ENCODE results near the gene B3GAT2.
A peak's percentile ranks its signal among the peaks of the same experiment; 100 is the strongest.

The B3GAT2 gene

DNA sequence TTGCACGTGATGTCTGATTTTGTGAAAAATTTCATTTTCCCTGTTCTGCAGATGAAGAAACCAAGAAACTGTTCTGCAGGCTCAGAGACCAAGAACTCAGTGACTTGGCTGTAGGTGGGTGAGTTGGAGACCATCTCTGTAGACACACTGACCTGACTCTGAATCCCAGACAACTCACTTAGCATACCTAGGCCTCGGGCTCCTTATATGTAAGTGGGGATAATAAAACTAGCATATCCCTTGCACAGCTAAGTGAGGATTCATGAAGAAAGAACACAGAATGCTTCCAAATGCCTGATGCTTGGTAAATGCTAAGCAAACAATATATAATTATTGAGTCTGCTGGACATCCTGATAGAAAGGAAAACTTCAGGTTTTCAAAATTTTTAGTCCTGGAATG lies 70.8 kb downstream of the B3GAT2 start:
- no peak overlapping the region for H3K4me3 ChIP-seq (ENCODE audit: low read length)
- H3K4me1 ChIP-seq (ENCODE audit: low read length) = no peaks in the 10 kb centered on the region
- no peaks in the 10 kb centered on the region for H3K9me2 ChIP-seq (replicated peaks; ENCODE audit: insufficient read depth, low read length)
- no peaks in the 10 kb centered on the region for H3K79me2 ChIP-seq (ENCODE audit: low read length)
- H3K9ac ChIP-seq (ENCODE audit: low read length) = no peak overlapping the region
- H3K9me3 ChIP-seq (replicated peaks; ENCODE audit: insufficient read depth, low read length) = no peaks in the 10 kb centered on the region
- no peaks in the 10 kb centered on the region for H3K36me3 ChIP-seq (replicated peaks; ENCODE audit: insufficient read depth, low read length)
- TF ChIP-seq EZH2phosphoT487 (IDR thresholded peaks at IDR 0.05; ENCODE audit: low read length) (no peak), CTCF (IDR thresholded peaks at IDR 0.05; ENCODE audit: low read length) (no peak), EZH2 (optimal IDR thresholded peaks at IDR 0.05; ENCODE audit: low read depth, low read length) (no peak)
- no peaks in the 10 kb centered on the region for H4K20me1 ChIP-seq (ENCODE audit: insufficient read depth, low read length)
- H2AFZ ChIP-seq (ENCODE audit: low read length) = no peak overlapping the region
- H3K4me2 ChIP-seq (ENCODE audit: low read depth, low read length) = no peak overlapping the region
- no peak overlapping the region for H3K27ac ChIP-seq (ENCODE audit: low read length)
- DNase-seq = no peak
- H3F3A ChIP-seq (ENCODE audit: insufficient read depth, low read length) = no peaks in the 10 kb centered on the region
- no peaks in the 10 kb centered on the region for H3K27me3 ChIP-seq (replicated peaks; ENCODE audit: insufficient read depth, low read length)

GRCh38 chr6:70884074-70884983 lies 72.5 kb downstream of the B3GAT2 start:
- no peaks in the 10 kb centered on the region for H3K36me3 ChIP-seq (replicated peaks; ENCODE audit: insufficient read depth, low read length)
- no peaks in the 10 kb centered on the region for H3K4me1 ChIP-seq (ENCODE audit: low read length)
- H3K27me3 ChIP-seq (replicated peaks; ENCODE audit: insufficient read depth, low read length) = no peaks in the 10 kb centered on the region
- no peaks in the 10 kb centered on the region for H3K79me2 ChIP-seq (ENCODE audit: low read length)
- H3K4me2 ChIP-seq (ENCODE audit: low read depth, low read length) = no peak overlapping the region
- H3K9me2 ChIP-seq (replicated peaks; ENCODE audit: insufficient read depth, low read length) = no peaks in the 10 kb centered on the region
- H4K20me1 ChIP-seq (ENCODE audit: insufficient read depth, low read length) = no peaks in the 10 kb centered on the region
- TF ChIP-seq EZH2phosphoT487 (IDR thresholded peaks at IDR 0.05; ENCODE audit: low read length) = no peak
- TF ChIP-seq CTCF (IDR thresholded peaks at IDR 0.05; ENCODE audit: low read length) = peak; percentile 91
- H3K9me3 ChIP-seq (replicated peaks; ENCODE audit: insufficient read depth, low read length) = no peaks in the 10 kb centered on the region
- no peak overlapping the region for H3K27ac ChIP-seq (ENCODE audit: low read length)
- peak; percentile 39 for DNase-seq
- H3K4me3 ChIP-seq (ENCODE audit: low read length) = no peak overlapping the region
- no peak overlapping the region for H3K9ac ChIP-seq (ENCODE audit: low read length)
- no peaks in the 10 kb centered on the region for H3F3A ChIP-seq (ENCODE audit: insufficient read depth, low read length)
- H2AFZ ChIP-seq (ENCODE audit: low read length) = peak overlapping the region; percentile 46; the same call in 1 of the 2 replicates

DNA sequence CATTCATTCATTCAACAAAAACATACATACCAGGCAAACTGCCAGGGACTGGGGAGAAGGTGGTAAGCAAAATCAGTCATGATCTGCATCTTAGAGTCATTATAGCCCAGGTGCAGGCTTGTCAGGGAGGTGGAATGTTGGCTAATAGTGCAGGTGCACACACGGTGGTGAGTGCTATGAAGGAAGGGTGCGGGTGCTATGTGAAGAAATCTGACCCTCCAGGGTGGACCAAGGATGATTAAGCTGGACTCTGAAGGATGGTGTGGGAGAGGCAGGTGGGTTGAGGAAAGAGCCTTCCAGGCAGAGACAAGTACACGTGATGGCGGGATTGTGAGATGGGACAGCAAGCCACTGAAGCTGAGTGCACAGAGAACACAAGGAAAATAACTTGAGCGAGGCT lies 77.4 kb downstream of the B3GAT2 start:
- Histone ChIP-seq H3K9ac (ENCODE audit: low read length) (no peak overlapping the region), H3K4me1 (ENCODE audit: low read length) (no peaks in the 10 kb centered on the region), H4K20me1 (ENCODE audit: insufficient read depth, low read length) (no peaks in the 10 kb centered on the region)

More for the DNA sequence above, 77.4 kb downstream of the B3GAT2 start:
- H3K4me2 ChIP-seq (ENCODE audit: low read depth, low read length) = no peak overlapping the region
- H3K36me3 ChIP-seq (replicated peaks; ENCODE audit: insufficient read depth, low read length) = no peaks in the 10 kb centered on the region
- no peak overlapping the region for H3K27ac ChIP-seq (ENCODE audit: low read length)
- H3K9me2 ChIP-seq (replicated peaks; ENCODE audit: insufficient read depth, low read length) = no peaks in the 10 kb centered on the region
- no peak overlapping the region for H2AFZ ChIP-seq (ENCODE audit: low read length)
- TF ChIP-seq EZH2phosphoT487 (IDR thresholded peaks at IDR 0.05; ENCODE audit: low read length) (no peak), EZH2 (optimal IDR thresholded peaks at IDR 0.05; ENCODE audit: low read depth, low read length) (no peak), CTCF (IDR thresholded peaks at IDR 0.05; ENCODE audit: low read length) (no peak)
- no peaks in the 10 kb centered on the region for H3K79me2 ChIP-seq (ENCODE audit: low read length)
- no peaks in the 10 kb centered on the region for H3F3A ChIP-seq (ENCODE audit: insufficient read depth, low read length)
- H3K4me3 ChIP-seq (ENCODE audit: low read length) = no peak overlapping the region
- no peaks in the 10 kb centered on the region for H3K9me3 ChIP-seq (replicated peaks; ENCODE audit: insufficient read depth, low read length)
- no peak for DNase-seq
- no peaks in the 10 kb centered on the region for H3K27me3 ChIP-seq (replicated peaks; ENCODE audit: insufficient read depth, low read length)

Data from MM.1S (cell line).